H1 (cell line): Measurements from ENCODE around the gene CFAP74. TPM values are rescaled to one million over a fixed set of nuclear protein-coding genes. Genes with fewer than 3 reads are reported as not detected.

Experiments used
- GABPA ChIP-seq: IDR thresholded peaks from 2 replicates; pipeline ENCODE4 v1.6.1; 2011; ENCODE audit warnings: mild to moderate bottlenecking, low read length, moderate library complexity, borderline replicate concordance; ENCODE audit not compliant: insufficient read depth
- polyA plus RNA-seq, 7 experiments: library from polyadenylated mRNA; depleted of rRNA in 3 of 7; stranded (reverse) in 5 of 7; unstranded in 2 of 7; fragments of >200 nt in 5 of 7; fragments of 200-250 nt in 2 of 7; gene quantifications; 1 replicate in 5 of 7; 2 replicates in 1 of 7; 4 replicates in 1 of 7; pipeline versions ENCODE4 v1.2.1 to v1.2.3, GENCODE V29; 2011 to 2013; ENCODE audit warnings: missing spikeins in 2 of 7, mixed read lengths in 2 of 7
- total RNA-seq: library from RNA; stranded (reverse); fragmentation: NEBNext Ultra II Directional; extraction: Animal tissue kit (Norgen Biotek cat#: 25700); gene quantifications from 2 replicates; pipeline ENCODE4 v1.2.1, GENCODE V29; 2021

The CFAP74 gene
- total and polyA plus RNA-seq, 2 of the 8 experiments (the other 6 are each of a cell fraction or from before 2014, with no cell fraction given), result 0.09 to 0.20 TPM

DNA sequence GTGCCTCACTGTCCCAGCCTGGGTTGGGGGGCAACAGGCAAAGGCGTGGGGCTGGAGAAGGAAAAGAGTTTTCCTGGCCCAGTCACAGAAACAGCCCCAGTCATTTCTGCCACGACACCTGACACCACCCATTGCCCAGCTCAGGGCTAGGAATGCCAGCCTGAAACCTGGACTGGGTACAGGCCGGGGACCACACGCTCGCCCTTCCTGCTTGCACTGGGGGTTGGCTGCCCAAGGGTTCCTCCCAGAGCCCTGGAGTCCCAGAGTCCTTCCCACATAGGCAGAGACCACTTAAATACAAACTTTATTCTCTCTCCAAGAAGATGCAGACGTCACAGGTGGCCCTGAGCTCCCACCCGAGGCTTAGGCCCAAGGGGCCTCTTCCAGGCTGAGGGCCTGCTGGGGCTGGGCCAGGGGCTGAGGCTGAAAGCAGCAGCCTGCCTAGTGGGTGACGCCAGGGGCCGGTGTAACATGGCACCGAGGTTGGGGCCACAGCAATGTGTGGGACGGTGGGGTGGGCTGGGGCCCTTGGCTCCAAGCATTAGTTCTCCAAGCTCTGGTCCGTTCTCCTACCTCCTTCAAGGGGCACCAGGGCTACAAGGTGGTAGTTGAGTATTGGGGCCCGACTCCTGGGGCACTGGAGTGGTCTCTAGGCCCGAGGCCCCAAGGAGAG is 86.1 kb downstream of the CFAP74 start (continued):
- no peak for TF ChIP-seq GABPA
